ENCODE results near the gene STAG1. TPM values are rescaled to one million over a fixed set of nuclear protein-coding genes. Genes with fewer than 3 reads are reported as not detected.
A peak's percentile ranks its signal among the peaks of the same experiment; 100 is the strongest.
"Not testable (repeated sequence)": the region's sequence is repeated elsewhere in the genome, so short reads cannot be mapped to it uniquely, and the experiment has no call there.

STAG1 gene
- polyA plus RNA-seq, 3 donors, result 7.2 to 10.0 (median 7.5) TPM

DNA sequence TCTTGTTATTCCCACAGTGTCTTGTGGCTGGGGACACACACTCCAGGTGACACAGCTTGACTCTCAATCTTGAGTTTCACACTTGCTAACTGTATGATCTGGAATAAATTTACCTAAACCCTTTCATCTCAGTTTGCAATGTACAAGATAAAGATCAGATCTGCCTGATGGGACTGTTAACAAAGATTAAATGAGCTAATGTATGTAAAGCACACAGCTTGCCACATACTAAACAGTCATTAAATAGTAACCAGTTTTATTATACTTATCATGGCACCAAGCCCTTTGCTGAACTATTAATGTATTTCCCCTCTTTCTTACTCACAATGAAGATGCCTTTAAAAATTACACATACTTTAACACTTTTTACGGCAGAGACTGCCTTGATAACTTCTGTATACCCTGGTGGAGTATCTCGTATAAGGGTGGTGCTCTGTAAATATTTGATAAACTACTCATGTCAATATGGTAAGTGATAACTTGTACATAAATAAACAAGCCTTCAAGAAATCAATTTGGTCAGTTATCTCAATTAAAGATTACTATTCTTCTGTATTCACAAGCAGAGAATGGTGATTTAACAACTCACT lies 184.5 kb downstream of the STAG1 start:
- Histone ChIP-seq H4K20me1 (ENCODE audit: insufficient read depth, low read length) (no peaks in the 10 kb centered on the region), H3K27me3 (ENCODE audit: control insufficient read depth in 2 of 2, insufficient read depth in 2 of 2, low read length in 2 of 2) (no peaks in the 10 kb centered on the region), H3K79me2 (ENCODE audit: insufficient read depth, low read length) (no peaks in the 10 kb centered on the region), H3K27ac (ENCODE audit: low read depth in 1 of 2, low read length in 2 of 2) (no peak overlapping the region), H3K4me3 (replicated peaks in 1 of 3; ENCODE audit: low read depth in 2 of 3, low read length in 3 of 3) (no peak overlapping the region), H3K36me3 (replicated peaks in 1 of 2; ENCODE audit: control insufficient read depth in 1 of 2, insufficient read depth in 2 of 2, low read length in 2 of 2) (peaks cover 4 to 25% of the 10 kb centered on the region in 2 donors), H2AFZ (ENCODE audit: insufficient read depth, low read depth, low read length, poor library complexity, severe bottlenecking) (no peak overlapping the region), H3K9ac (ENCODE audit: insufficient read depth, low read length, poor library complexity, severe bottlenecking) (no peak overlapping the region), H3K9me3 (replicated peaks in 1 of 2; ENCODE audit: control insufficient read depth in 1 of 2, insufficient read depth in 1 of 2, low read length in 2 of 2) (no peaks in the 10 kb centered on the region), H3K4me1 (ENCODE audit: control insufficient read depth in 1 of 2, insufficient read depth in 2 of 2, low read length in 2 of 2) (no peaks in the 10 kb centered on the region), H3K4me2 (replicated peaks; ENCODE audit: extremely low read depth, low read length, poor library complexity, severe bottlenecking) (no peak overlapping the region)
- Mint-ChIP-seq H3K9me3 (peaks cover 0 to 2% (median 0%) of the 10 kb centered on the region in 7 donors), H3K27me3 (ENCODE audit: low read depth in 3 of 3) (no peaks in the 10 kb centered on the region), H3K4me3 (no peak overlapping the region), H3K4me1 (peaks cover 1% of the 10 kb centered on the region), H3K27ac (peak overlapping the region in 1 of 7 donors; percentile 0), H3K36me3 (peaks cover 21 to 31% of the 10 kb centered on the region in 2 donors)
- TF ChIP-seq CTCF (IDR thresholded peaks at IDR 0.05), result no peak
- DNase-seq, result no peak
- intact Hi-C loops (cut with micrococcal nuclease), result no loop called here
- no CpG with 5 or more reads among the region's 2 CpGs for WGBS (ENCODE audit: insufficient coverage)

DNA sequence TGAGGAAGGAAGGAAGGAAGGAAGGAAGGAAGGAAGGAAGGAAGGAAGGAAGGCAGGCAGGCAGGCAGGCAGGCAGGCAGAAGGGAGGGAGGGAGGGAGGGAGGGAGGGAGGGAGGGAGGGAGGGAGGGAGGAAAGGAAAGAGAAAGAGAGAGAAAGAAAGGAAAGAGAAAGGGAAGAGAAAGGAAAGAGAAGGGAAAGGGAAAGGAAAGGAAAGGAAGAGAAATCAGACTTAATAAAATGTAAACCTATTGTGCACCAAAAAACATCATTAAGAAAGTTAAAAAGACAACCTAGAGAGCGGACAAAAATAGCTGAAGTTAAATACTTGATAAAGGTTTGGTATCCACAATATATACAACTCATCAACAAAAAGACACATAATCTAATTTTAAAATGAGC lies 187.2 kb downstream of the STAG1 start:
- H3K4me1 Mint-ChIP-seq; H3K4me3 ChIP-seq (replicated peaks in 1 of 3; ENCODE audit: low read depth in 2 of 3, low read length in 3 of 3); DNase-seq; H3K27me3 Mint-ChIP-seq (ENCODE audit: low read depth in 3 of 3); H3K4me3 Mint-ChIP-seq; H2AFZ ChIP-seq (ENCODE audit: insufficient read depth, low read depth, low read length, poor library complexity, severe bottlenecking); intact Hi-C loops (cut with micrococcal nuclease); H3K27ac ChIP-seq (ENCODE audit: low read depth in 1 of 2, low read length in 2 of 2); H3K4me1 ChIP-seq (ENCODE audit: control insufficient read depth in 1 of 2, insufficient read depth in 2 of 2, low read length in 2 of 2); H3K79me2 ChIP-seq (ENCODE audit: insufficient read depth, low read length); H3K9me3 ChIP-seq (replicated peaks in 1 of 2; ENCODE audit: control insufficient read depth in 1 of 2, insufficient read depth in 1 of 2, low read length in 2 of 2); H3K9me3 Mint-ChIP-seq; H3K4me2 ChIP-seq (replicated peaks; ENCODE audit: extremely low read depth, low read length, poor library complexity, severe bottlenecking); H3K9ac ChIP-seq (ENCODE audit: insufficient read depth, low read length, poor library complexity, severe bottlenecking); H3K27me3 ChIP-seq (ENCODE audit: control insufficient read depth in 2 of 2, insufficient read depth in 2 of 2, low read length in 2 of 2); H4K20me1 ChIP-seq (ENCODE audit: insufficient read depth, low read length); H3K27ac Mint-ChIP-seq: not testable (repeated sequence)
- H3K36me3 ChIP-seq (replicated peaks in 1 of 2; ENCODE audit: control insufficient read depth in 1 of 2, insufficient read depth in 2 of 2, low read length in 2 of 2), result peaks cover 3 to 25% of the 10 kb centered on the region in 2 donors
- no CpG with 5 or more reads among the region's 1 CpG for WGBS (ENCODE audit: insufficient coverage)
- peaks cover 25 to 33% of the 10 kb centered on the region in 2 donors for H3K36me3 Mint-ChIP-seq

All from CD14-positive monocyte (primary cell).